ENCODE measurements around the gene TM7SF2.
"Not testable (repeated sequence)": the region's sequence is repeated elsewhere in the genome, so short reads cannot be mapped to it uniquely, and the experiment has no call there.

TM7SF2 gene

GRCh38 chr11:65115361-65116082, 3.9 kb downstream of the TM7SF2 start:
- no peak overlapping the region for H3K4me3 ChIP-seq (ENCODE audit: low read length in 2 of 2)
- no peak overlapping the region for H3K9ac ChIP-seq (ENCODE audit: low read length in 2 of 2)
- no peak overlapping the region for H3K27ac ChIP-seq (ENCODE audit: low read length)

GRCh38 chr11:65116370-65117205, 4.9 kb downstream of the TM7SF2 start:
- H3K4me1 ChIP-seq (ENCODE audit: control insufficient read depth, insufficient read depth, low read length) = peaks cover 55% of the 10 kb centered on the region
- peak overlapping the region; percentile 88 to 97 for H3K4me3 ChIP-seq (ENCODE audit: low read length in 2 of 2)
- H3K27ac ChIP-seq (ENCODE audit: low read length) = peak overlapping the region; percentile 84
- no peaks in the 10 kb centered on the region for H3K9me3 ChIP-seq (ENCODE audit: control insufficient read depth in 2 of 2, low read length in 2 of 2)
- no peaks in the 10 kb centered on the region for H3K27me3 ChIP-seq (ENCODE audit: control insufficient read depth in 1 of 2, insufficient read depth in 2 of 2, low read length in 2 of 2)
- H3K9ac ChIP-seq (ENCODE audit: low read length in 2 of 2) = peak overlapping the region; percentile 83 to 93
- peaks cover 18 to 27% of the 10 kb centered on the region in 2 donors for H3K36me3 ChIP-seq (ENCODE audit: control insufficient read depth in 2 of 2, insufficient read depth in 2 of 2, low read length in 2 of 2)

More at GRCh38 chr11:65115361-65116082, 3.9 kb downstream of the TM7SF2 start:
- H3K4me1 ChIP-seq (ENCODE audit: control insufficient read depth, insufficient read depth, low read length) = peaks cover 55% of the 10 kb centered on the region
- no peaks in the 10 kb centered on the region for H3K27me3 ChIP-seq (ENCODE audit: control insufficient read depth in 1 of 2, insufficient read depth in 2 of 2, low read length in 2 of 2)
- H3K9me3 ChIP-seq (ENCODE audit: control insufficient read depth in 2 of 2, low read length in 2 of 2) = no peaks in the 10 kb centered on the region
- H3K36me3 ChIP-seq (ENCODE audit: control insufficient read depth in 2 of 2, insufficient read depth in 2 of 2, low read length in 2 of 2) = peaks cover 10 to 24% of the 10 kb centered on the region in 2 donors

- Histone ChIP-seq H3K27ac (ENCODE audit: low read length) (peak within 1 kb of the TSS; percentile 84), H3K36me3 (ENCODE audit: control insufficient read depth in 2 of 2, insufficient read depth in 2 of 2, low read length in 2 of 2) (peaks cover 18 to 27% of the 10 kb centered on the region in 2 donors), H3K9me3 (ENCODE audit: control insufficient read depth in 2 of 2, low read length in 2 of 2) (no peaks in the 10 kb centered on the region), H3K9ac (ENCODE audit: low read length in 2 of 2) (peak within 1 kb of the TSS; percentile 83 to 93), H3K27me3 (ENCODE audit: control insufficient read depth in 1 of 2, insufficient read depth in 2 of 2, low read length in 2 of 2) (no peaks in the 10 kb centered on the region), H3K4me3 (ENCODE audit: low read length in 2 of 2) (peak within 1 kb of the TSS; percentile 88 to 97), H3K4me1 (ENCODE audit: control insufficient read depth, insufficient read depth, low read length) (peaks cover 55% of the 10 kb centered on the region)
Observed at GRCh38 chr11:65117206-65118096, 5.8 kb downstream of the TM7SF2 start, which contains the start of gene ZNHIT2. Gene ZNHIT2 (minus strand): TSS chr11:65117701. CDS start chr11:65117653, 48 bp downstream.

GRCh38 chr11:65118097-65118837, 6.6 kb downstream of the TM7SF2 start:
- Histone ChIP-seq H3K36me3 (ENCODE audit: control insufficient read depth in 2 of 2, insufficient read depth in 2 of 2, low read length in 2 of 2) (peaks cover 18 to 27% of the 10 kb centered on the region in 2 donors), H3K4me1 (ENCODE audit: control insufficient read depth, insufficient read depth, low read length) (peaks cover 48% of the 10 kb centered on the region), H3K9me3 (ENCODE audit: control insufficient read depth in 2 of 2, low read length in 2 of 2) (no peaks in the 10 kb centered on the region), H3K9ac (ENCODE audit: low read length in 2 of 2) (no peak overlapping the region), H3K27me3 (ENCODE audit: control insufficient read depth in 1 of 2, insufficient read depth in 2 of 2, low read length in 2 of 2) (no peaks in the 10 kb centered on the region), H3K27ac (ENCODE audit: low read length) (peak overlapping the region; percentile 31), H3K4me3 (ENCODE audit: low read length in 2 of 2) (peak overlapping the region in 1 of 2 donors; percentile 29)

GRCh38 chr11:65118891-65119669, 7.4 kb downstream of the TM7SF2 start:
- Histone ChIP-seq H3K4me1 (ENCODE audit: control insufficient read depth, insufficient read depth, low read length) (peaks cover 44% of the 10 kb centered on the region), H3K27ac (ENCODE audit: low read length) (peak overlapping the region; percentile 24), H3K36me3 (ENCODE audit: control insufficient read depth in 2 of 2, insufficient read depth in 2 of 2, low read length in 2 of 2) (peaks cover 18 to 27% of the 10 kb centered on the region in 2 donors)
- H3K9ac ChIP-seq (ENCODE audit: low read length in 2 of 2); H3K9me3 ChIP-seq (ENCODE audit: control insufficient read depth in 2 of 2, low read length in 2 of 2); H3K27me3 ChIP-seq (ENCODE audit: control insufficient read depth in 1 of 2, insufficient read depth in 2 of 2, low read length in 2 of 2); H3K4me3 ChIP-seq (ENCODE audit: low read length in 2 of 2): not testable (repeated sequence)

GRCh38 chr11:65119670-65119995, 8.0 kb downstream of the TM7SF2 start:
- H3K27ac ChIP-seq (ENCODE audit: low read length) = no peak overlapping the region
- no peaks in the 10 kb centered on the region for H3K27me3 ChIP-seq (ENCODE audit: control insufficient read depth in 1 of 2, insufficient read depth in 2 of 2, low read length in 2 of 2)
- H3K9ac ChIP-seq (ENCODE audit: low read length in 2 of 2) = peak overlapping the region in 1 of 2 donors; percentile 3
- peaks cover 44% of the 10 kb centered on the region for H3K4me1 ChIP-seq (ENCODE audit: control insufficient read depth, insufficient read depth, low read length)
- no peaks in the 10 kb centered on the region for H3K9me3 ChIP-seq (ENCODE audit: control insufficient read depth in 2 of 2, low read length in 2 of 2)
- peaks cover 21 to 25% of the 10 kb centered on the region in 2 donors for H3K36me3 ChIP-seq (ENCODE audit: control insufficient read depth in 2 of 2, insufficient read depth in 2 of 2, low read length in 2 of 2)
- no peak overlapping the region for H3K4me3 ChIP-seq (ENCODE audit: low read length in 2 of 2)

- no peaks in the 10 kb centered on the region for H3K9me3 ChIP-seq (ENCODE audit: control insufficient read depth in 2 of 2, low read length in 2 of 2)
- H3K9ac ChIP-seq (ENCODE audit: low read length in 2 of 2) = peak overlapping the region; percentile 97 to 99
- peaks cover 26 to 29% of the 10 kb centered on the region in 2 donors for H3K36me3 ChIP-seq (ENCODE audit: control insufficient read depth in 2 of 2, insufficient read depth in 2 of 2, low read length in 2 of 2)
- H3K4me1 ChIP-seq (ENCODE audit: control insufficient read depth, insufficient read depth, low read length) = peaks cover 39% of the 10 kb centered on the region
- peak overlapping the region; percentile 98 to 99 for H3K4me3 ChIP-seq (ENCODE audit: low read length in 2 of 2)
- H3K27ac ChIP-seq (ENCODE audit: low read length) = no peak overlapping the region
- H3K27me3 ChIP-seq (ENCODE audit: control insufficient read depth in 1 of 2, insufficient read depth in 2 of 2, low read length in 2 of 2) = no peaks in the 10 kb centered on the region
Observed at GRCh38 chr11:65120831-65121230, 9.2 kb downstream of the TM7SF2 start.

- H3K27me3 ChIP-seq (ENCODE audit: control insufficient read depth in 1 of 2, insufficient read depth in 2 of 2, low read length in 2 of 2) = no peaks in the 10 kb centered on the region
- H3K4me3 ChIP-seq (ENCODE audit: low read length in 2 of 2) = peak overlapping the region; percentile 98 to 99
- peak overlapping the region; percentile 97 to 99 for H3K9ac ChIP-seq (ENCODE audit: low read length in 2 of 2)
- peaks cover 28 to 31% of the 10 kb centered on the region in 2 donors for H3K36me3 ChIP-seq (ENCODE audit: control insufficient read depth in 2 of 2, insufficient read depth in 2 of 2, low read length in 2 of 2)
- no peaks in the 10 kb centered on the region for H3K9me3 ChIP-seq (ENCODE audit: control insufficient read depth in 2 of 2, low read length in 2 of 2)
- peak overlapping the region; percentile 92 for H3K27ac ChIP-seq (ENCODE audit: low read length)
- peaks cover 33% of the 10 kb centered on the region for H3K4me1 ChIP-seq (ENCODE audit: control insufficient read depth, insufficient read depth, low read length)
Observed at GRCh38 chr11:65121447-65121864, 9.8 kb downstream of the TM7SF2 start.

GRCh38 chr11:65121865-65122696, 10.4 kb downstream of the TM7SF2 start, which contains the start of the genes FAU and MRPL49:
Gene FAU (minus strand): TSS chr11:65122134. CDS start chr11:65121813, 321 bp downstream.
Gene MRPL49 (plus strand): TSS chr11:65122321. CDS start chr11:65122347, 26 bp downstream.
- Histone ChIP-seq H3K27me3 (ENCODE audit: control insufficient read depth in 1 of 2, insufficient read depth in 2 of 2, low read length in 2 of 2) (no peaks in the 10 kb centered on the region), H3K4me3 (ENCODE audit: low read length in 2 of 2) (peak within 1 kb of the TSS; percentile 98 to 99), H3K4me1 (ENCODE audit: control insufficient read depth, insufficient read depth, low read length) (peaks cover 27% of the 10 kb centered on the region), H3K36me3 (ENCODE audit: control insufficient read depth in 2 of 2, insufficient read depth in 2 of 2, low read length in 2 of 2) (peaks cover 33 to 37% of the 10 kb centered on the region in 2 donors), H3K27ac (ENCODE audit: low read length) (peak within 1 kb of the TSS; percentile 92), H3K9ac (ENCODE audit: low read length in 2 of 2) (peak within 1 kb of the TSS; percentile 97 to 99), H3K9me3 (ENCODE audit: control insufficient read depth in 2 of 2, low read length in 2 of 2) (no peaks in the 10 kb centered on the region)

All from stomach smooth muscle (tissue), 2 donors.